Suprapubic skin (tissue), 4 donors: ENCODE data around the gene PEX13.

Experiments used
- CTCF ChIP-seq, 2 donors: fragments of 200-600 bp in 1 of 2; fragments of 450-650 bp in 1 of 2; sonication (generic) in 1 of 2; IDR thresholded peaks; one replicate each; pipeline ENCODE4 v1.5.1; 2016 to 2019; ENCODE audit warnings: antibody characterized with exemption in 2 of 2, mild to moderate bottlenecking in 1 of 2, moderate library complexity in 1 of 2
- EP300 ChIP-seq: sonication (generic); formaldehyde crosslinking; IDR thresholded peaks from one replicate; pipeline ENCODE4 v1.6.1; 2017; ENCODE audit warnings: antibody characterized with exemption
- POLR2A ChIP-seq, 2 donors: fragments of 450-650 bp; IDR thresholded peaks; one replicate each; pipeline ENCODE4 v1.6.1; 2017; ENCODE audit warnings: antibody characterized with exemption in 2 of 2, mild to moderate bottlenecking in 2 of 2, moderate library complexity in 2 of 2
- POLR2AphosphoS5 ChIP-seq, 3 donors: sonication (generic); formaldehyde crosslinking; IDR thresholded peaks; one replicate each; pipeline ENCODE4 v1.6.1; 2017; ENCODE audit warnings: antibody characterized with exemption in 3 of 3

GRCh38 chr2:60972889-60973656 lies 44.4 kb upstream of the PEX13 start:
- no peak for TF ChIP-seq POLR2AphosphoS5 (IDR thresholded peaks at IDR 0.05)
- TF ChIP-seq CTCF (IDR thresholded peaks at IDR 0.05), result no peak
- no peak for TF ChIP-seq POLR2A (IDR thresholded peaks at IDR 0.05)
- no peak for TF ChIP-seq EP300
